K562 (cell line): ENCODE results near the gene MTSS2.

Source experiments
- ATF2 ChIP-seq: sonication (generic); formaldehyde crosslinking; IDR thresholded peaks from 2 replicates; pipeline ENCODE4 v1.8.1; 2022; ENCODE audit warnings: missing genetic modification reagents
- BRF1 ChIP-seq: IDR thresholded peaks from 3 replicates; pipeline ENCODE4 v1.6.1; 2011; ENCODE audit warnings: borderline replicate concordance, mild to moderate bottlenecking; ENCODE audit not compliant: insufficient read length; ENCODE audit errors: extremely low read depth
- CTCF ChIP-seq, 3 experiments: IDR thresholded peaks in 2 of 3; conservative IDR thresholded peaks in 1 of 3; 2 replicates each; pipeline ENCODE4 v1.5.1; 2011 to 2012; ENCODE audit warnings: low read length in 3 of 3, mild to moderate bottlenecking in 3 of 3, control low read depth in 2 of 3, improper control_type of control experiment in 1 of 3, inconsistent platforms in 1 of 3, low read depth in 1 of 3, mixed read lengths in 1 of 3, moderate library complexity in 1 of 3; ENCODE audit not compliant: insufficient read depth in 2 of 3
- HDGF ChIP-seq: fragments of 450-650 bp; IDR thresholded peaks from 2 replicates; pipeline ENCODE4 v1.6.1; 2016
- JUND ChIP-seq, 2 experiments: IDR thresholded peaks; 2 replicates in 1 of 2; 3 replicates in 1 of 2; pipeline ENCODE4 v1.6.1; 2011; ENCODE audit warnings: borderline replicate concordance in 2 of 2, low read depth in 2 of 2, low read length in 2 of 2, improper control_type of control experiment in 1 of 2, missing biosample characterization in 1 of 2, missing genetic modification characterization in 1 of 2, missing genetic modification reagents in 1 of 2
- NBN ChIP-seq: fragments of 450-650 bp; IDR thresholded peaks from 2 replicates; pipeline ENCODE4 v1.6.1; 2016; ENCODE audit warnings: low read depth, mild to moderate bottlenecking
- POLR2A ChIP-seq: fragments of 450-650 bp; conservative IDR thresholded peaks from 2 replicates; pipeline ENCODE4 v1.6.1; 2016
- REST ChIP-seq, 2 experiments: fragments of 450-650 bp; formaldehyde crosslinking in 1 of 2; IDR thresholded peaks; 2 replicates each; pipeline versions ENCODE4 v1.4.0 to v1.6.1; 2014 to 2020; ENCODE audit warnings: mild to moderate bottlenecking in 2 of 2, borderline replicate concordance in 1 of 2, low read depth in 1 of 2
- SMAD3 ChIP-seq: fragments of 450-650 bp; formaldehyde crosslinking; conservative IDR thresholded peaks from 2 replicates; pipeline ENCODE4 v1.4.0; 2020; ENCODE audit warnings: mild to moderate bottlenecking
- SP1 ChIP-seq: sonication (generic); formaldehyde crosslinking; IDR thresholded peaks from 2 replicates; pipeline ENCODE4 v1.8.1; 2022; ENCODE audit warnings: mild to moderate bottlenecking, missing genetic modification reagents
- TAF15 ChIP-seq: fragments of 200-400 bp; formaldehyde crosslinking; IDR thresholded peaks from 2 replicates; pipeline ENCODE4 v1.6.1; 2017; ENCODE audit warnings: mild to moderate bottlenecking, low read depth, low read length, moderate library complexity
- U2AF1 ChIP-seq: fragments of 200-400 bp; formaldehyde crosslinking; optimal IDR thresholded peaks from 2 replicates; pipeline ENCODE3; 2017; ENCODE audit warnings: mild to moderate bottlenecking, low read depth, low read length, moderate library complexity
- ZNF133 ChIP-seq: fragments of 250-450 bp; sonication (Bioruptor Pico); IDR thresholded peaks from 2 replicates; pipeline ENCODE4 v1.4.0; 2020; ENCODE audit warnings: mild to moderate bottlenecking
- TF ChIP-seq, protein P1 (sequence below): sonication (generic); formaldehyde crosslinking; IDR thresholded peaks from 2 replicates; pipeline ENCODE4 v1.5.0; 2020; ENCODE audit warnings: missing genetic modification reagents

DNA sequence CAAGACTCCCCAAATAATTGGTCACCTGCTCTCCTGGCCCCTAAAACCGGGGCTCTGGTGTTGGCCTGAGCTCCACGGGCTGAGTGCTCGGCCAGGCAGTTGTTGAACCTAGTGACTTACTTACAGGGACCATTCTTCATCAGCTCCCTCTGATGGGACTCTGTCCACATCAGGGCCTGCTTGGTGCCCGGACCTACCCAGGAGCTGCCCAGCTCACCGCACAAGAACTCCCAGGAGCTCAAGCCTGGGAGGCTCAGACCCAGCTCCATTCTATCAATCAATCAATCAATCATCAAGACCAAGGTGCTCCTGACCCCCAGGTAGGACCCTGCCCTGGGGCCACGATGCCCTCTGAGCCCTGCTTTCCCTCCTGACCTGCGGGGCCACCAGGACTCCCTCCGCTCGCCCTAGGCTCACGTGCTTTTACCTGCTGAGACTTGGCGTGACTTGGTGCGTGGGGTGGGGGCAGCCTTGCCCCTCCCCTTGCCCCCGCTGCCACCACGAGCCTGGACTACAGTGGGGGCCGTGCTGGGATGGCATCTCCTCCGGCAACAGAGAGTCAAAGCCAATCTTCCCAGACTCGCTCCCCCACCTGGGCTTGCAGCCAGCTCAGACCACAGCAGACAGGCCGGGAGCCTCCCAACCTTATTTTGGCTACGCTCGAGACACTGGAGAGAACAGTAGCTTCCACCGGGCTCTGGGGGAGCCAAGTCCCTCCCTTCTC is 23.8 kb downstream of the MTSS2 start:
- TF ChIP-seq CTCF (IDR thresholded peaks at IDR 0.05 in 2 of 3, conservative IDR thresholded peaks at IDR 0.05 in 1 of 3; ENCODE audit: insufficient read depth in 2 of 3, low read depth in 1 of 3, low read length in 3 of 3), result no peak
- TF ChIP-seq TAF15, result no peak
- TF ChIP-seq SP1, result no peak
- no peak for TF ChIP-seq U2AF1
- TF ChIP-seq, protein P1, sequence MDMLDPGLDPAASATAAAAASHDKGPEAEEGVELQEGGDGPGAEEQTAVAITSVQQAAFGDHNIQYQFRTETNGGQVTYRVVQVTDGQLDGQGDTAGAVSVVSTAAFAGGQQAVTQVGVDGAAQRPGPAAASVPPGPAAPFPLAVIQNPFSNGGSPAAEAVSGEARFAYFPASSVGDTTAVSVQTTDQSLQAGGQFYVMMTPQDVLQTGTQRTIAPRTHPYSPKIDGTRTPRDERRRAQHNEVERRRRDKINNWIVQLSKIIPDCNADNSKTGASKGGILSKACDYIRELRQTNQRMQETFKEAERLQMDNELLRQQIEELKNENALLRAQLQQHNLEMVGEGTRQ, result no peak
- no peak for TF ChIP-seq SMAD3
- TF ChIP-seq HDGF, result no peak
- no peak for TF ChIP-seq ZNF133 (CRISPR knock-in tag)
- no peak for TF ChIP-seq JUND (IDR thresholded peaks at IDR 0.05; ENCODE audit: borderline replicate concordance, low read depth, low read length)
- no peak for TF ChIP-seq JUND (tag; IDR thresholded peaks at IDR 0.05; ENCODE audit: borderline replicate concordance, low read depth, low read length)
- 0 out of 2 replicates have a peak, but pooled peaks have one; percentile 40 for TF ChIP-seq POLR2A
- TF ChIP-seq NBN, result no peak
- TF ChIP-seq REST (IDR thresholded peaks at IDR 0.05; ENCODE audit: borderline replicate concordance), result no peak
- TF ChIP-seq REST (CRISPR knock-in tag; IDR thresholded peaks at IDR 0.05; ENCODE audit: low read depth), result no peak
- no peak for TF ChIP-seq ATF2 (CRISPR knock-in tag)
- TF ChIP-seq BRF1, result no peak
